DND-41 (cell line): Measurements from ENCODE around the gene JAKMIP1.

Source experiments
- ATAC-seq: fragments of 200-7000 bp; cut with Tn5 transposase; 3 replicates; pipeline ENCODE4 v1.9.1; 2021; ENCODE audit warnings: low read depth; ENCODE audit not compliant: insufficient read depth
- DNase-seq: peaks from one replicate; pipeline ENCODE4 v3.0.0-alpha.2; 2020
- H2AFZ ChIP-seq: 2 replicates; pipeline ENCODE4 v1.6.0; 2012; ENCODE audit warnings: low read depth, low read length
- H3K27ac ChIP-seq: 2 replicates; pipeline ENCODE4 v1.5.1; 2012; ENCODE audit warnings: low read length, inconsistent platforms
- H3K27me3 ChIP-seq: fragments of 200-600 bp; sonication (generic); 2 replicates; pipeline ENCODE4 v1.6.0; 2012; ENCODE audit warnings: low read length, mild to moderate bottlenecking, inconsistent platforms; ENCODE audit not compliant: insufficient read depth, poor library complexity
- H3K36me3 ChIP-seq: 2 replicates; pipeline ENCODE4 v1.5.1; 2012; ENCODE audit warnings: low read length, inconsistent platforms; ENCODE audit not compliant: insufficient read depth
- H3K4me1 ChIP-seq: 2 replicates; pipeline ENCODE4 v1.5.1; 2012; ENCODE audit warnings: mild to moderate bottlenecking, low read length; ENCODE audit not compliant: insufficient read depth
- H3K4me2 ChIP-seq: 2 replicates; pipeline ENCODE4 v1.6.0; 2012; ENCODE audit warnings: mild to moderate bottlenecking, moderate library complexity, low read length, inconsistent platforms; ENCODE audit not compliant: insufficient read depth
- H3K4me3 ChIP-seq, 2 experiments: fragments of 200-600 bp in 1 of 2; shearing (Covaris generic) in 1 of 2; 2 replicates each; pipeline ENCODE4 v1.5.1; 2012 to 2016; ENCODE audit warnings: inconsistent platforms in 2 of 2, low read length in 2 of 2, mild to moderate bottlenecking in 2 of 2, low read depth in 1 of 2, moderate library complexity in 1 of 2
- H3K79me2 ChIP-seq: 2 replicates; pipeline ENCODE4 v1.6.0; 2012; ENCODE audit warnings: low read length, inconsistent platforms; ENCODE audit not compliant: insufficient read depth
- H3K9ac ChIP-seq: 2 replicates; pipeline ENCODE4 v1.6.0; 2012; ENCODE audit warnings: low read depth, mild to moderate bottlenecking, inconsistent platforms, low read length, moderate library complexity
- H3K9me3 ChIP-seq: 2 replicates; pipeline ENCODE4 v1.5.1; 2012; ENCODE audit warnings: low read length, moderate library complexity, mild to moderate bottlenecking, inconsistent platforms; ENCODE audit not compliant: insufficient read depth, severe bottlenecking
- H4K20me1 ChIP-seq: 2 replicates; pipeline ENCODE4 v1.6.0; 2012; ENCODE audit warnings: low read length; ENCODE audit not compliant: insufficient read depth
- EZH2 ChIP-seq: IDR thresholded peaks from 3 replicates; pipeline ENCODE4 v1.6.1; 2012; ENCODE audit warnings: borderline replicate concordance, low read depth, mild to moderate bottlenecking, moderate library complexity, low read length, inconsistent platforms; ENCODE audit not compliant: severe bottlenecking
- TF ChIP-seq, protein P1 (sequence below): IDR thresholded peaks from 2 replicates; pipeline ENCODE4 v1.5.1; 2012; ENCODE audit warnings: borderline replicate concordance, low read length, moderate library complexity, mild to moderate bottlenecking; ENCODE audit not compliant: poor library complexity, severe bottlenecking; ENCODE audit errors: extremely low read depth

Gene JAKMIP1

DNA sequence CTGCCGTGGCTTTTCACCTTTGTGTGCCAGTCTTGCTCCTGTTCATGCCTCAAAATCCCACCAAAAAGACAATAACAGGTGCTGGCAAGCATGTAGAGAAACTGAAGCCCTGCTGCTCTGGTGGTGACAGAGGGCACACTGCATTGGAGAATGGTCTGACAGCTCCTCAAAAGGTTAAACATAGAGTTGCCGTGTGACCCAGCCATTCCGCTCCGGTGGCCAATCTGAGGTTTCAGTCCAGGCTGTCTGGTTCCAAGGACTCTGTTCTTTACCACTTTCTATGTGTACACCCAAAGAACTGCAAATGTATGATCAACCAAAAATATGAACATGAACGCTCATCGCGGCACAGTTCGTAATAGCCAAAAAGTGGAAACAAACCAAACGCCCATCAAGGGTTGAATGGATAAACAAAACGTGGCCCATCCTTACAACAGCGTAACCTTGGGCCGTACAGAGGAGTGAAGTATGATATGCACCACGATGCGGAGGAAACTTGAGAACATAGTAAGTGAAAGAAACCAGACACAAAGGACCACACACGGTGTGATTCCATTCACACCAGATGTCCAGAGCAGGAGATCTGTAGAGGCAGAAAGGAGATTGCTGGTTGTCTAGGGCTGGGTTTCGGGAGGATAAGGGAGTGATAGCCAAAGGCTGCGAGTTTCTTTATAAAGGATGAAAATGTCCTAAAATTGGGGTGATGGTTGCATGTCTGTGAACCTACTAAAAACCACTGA is 35.7 kb upstream of the JAKMIP1 start:
- no peak for TF ChIP-seq EZH2
- TF ChIP-seq, protein P1, sequence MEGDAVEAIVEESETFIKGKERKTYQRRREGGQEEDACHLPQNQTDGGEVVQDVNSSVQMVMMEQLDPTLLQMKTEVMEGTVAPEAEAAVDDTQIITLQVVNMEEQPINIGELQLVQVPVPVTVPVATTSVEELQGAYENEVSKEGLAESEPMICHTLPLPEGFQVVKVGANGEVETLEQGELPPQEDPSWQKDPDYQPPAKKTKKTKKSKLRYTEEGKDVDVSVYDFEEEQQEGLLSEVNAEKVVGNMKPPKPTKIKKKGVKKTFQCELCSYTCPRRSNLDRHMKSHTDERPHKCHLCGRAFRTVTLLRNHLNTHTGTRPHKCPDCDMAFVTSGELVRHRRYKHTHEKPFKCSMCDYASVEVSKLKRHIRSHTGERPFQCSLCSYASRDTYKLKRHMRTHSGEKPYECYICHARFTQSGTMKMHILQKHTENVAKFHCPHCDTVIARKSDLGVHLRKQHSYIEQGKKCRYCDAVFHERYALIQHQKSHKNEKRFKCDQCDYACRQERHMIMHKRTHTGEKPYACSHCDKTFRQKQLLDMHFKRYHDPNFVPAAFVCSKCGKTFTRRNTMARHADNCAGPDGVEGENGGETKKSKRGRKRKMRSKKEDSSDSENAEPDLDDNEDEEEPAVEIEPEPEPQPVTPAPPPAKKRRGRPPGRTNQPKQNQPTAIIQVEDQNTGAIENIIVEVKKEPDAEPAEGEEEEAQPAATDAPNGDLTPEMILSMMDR = no peak
- DNase-seq = no peak
- H3K36me3 ChIP-seq = no peaks in the 10 kb centered on the region
- no peak overlapping the region for H3K9ac ChIP-seq
- no peak overlapping the region for H3K4me3 ChIP-seq
- H3K9me3 ChIP-seq = no peaks in the 10 kb centered on the region
- no peak overlapping the region for H3K4me2 ChIP-seq
- no peaks in the 10 kb centered on the region for H4K20me1 ChIP-seq
- H3K27me3 ChIP-seq = no peaks in the 10 kb centered on the region
- H3K27ac ChIP-seq = no peak overlapping the region
- no peak overlapping the region for H2AFZ ChIP-seq
- H3K79me2 ChIP-seq = no peaks in the 10 kb centered on the region
- no peaks in the 10 kb centered on the region for H3K4me1 ChIP-seq
- no peak for ATAC-seq

DNA sequence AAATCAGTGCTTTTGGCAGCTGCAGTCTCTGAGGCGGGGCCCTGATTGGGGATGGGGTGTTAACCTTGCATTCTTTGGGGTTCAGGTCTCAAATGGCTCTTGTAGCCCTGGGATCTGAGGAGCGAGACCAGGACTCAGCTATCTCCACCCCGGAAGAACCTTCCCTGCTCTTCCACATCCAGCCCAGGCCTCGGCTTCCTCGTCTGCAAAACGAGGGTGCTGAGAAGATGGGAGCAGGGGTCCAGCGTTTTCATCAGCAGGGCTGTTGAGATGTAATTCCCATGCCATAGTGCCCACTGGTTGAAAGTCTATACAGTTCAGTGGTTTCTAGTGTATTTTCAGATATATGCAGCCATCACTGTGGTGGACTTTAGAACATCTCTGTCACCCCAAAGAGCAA is 34.7 kb upstream of the JAKMIP1 start:
- no peak overlapping the region for H3K27ac ChIP-seq
- H3K9ac ChIP-seq = no peak overlapping the region
- no peak overlapping the region for H3K4me3 ChIP-seq
- H3K9me3 ChIP-seq = no peaks in the 10 kb centered on the region
- H3K27me3 ChIP-seq = no peaks in the 10 kb centered on the region
- H4K20me1 ChIP-seq = no peaks in the 10 kb centered on the region; the same call in 1 of the 2 replicates
- H3K36me3 ChIP-seq = no peaks in the 10 kb centered on the region
- no peak for DNase-seq
- no peak for TF ChIP-seq EZH2
- TF ChIP-seq, protein P1 = no peak
- H3K79me2 ChIP-seq = no peaks in the 10 kb centered on the region
- H3K4me2 ChIP-seq = no peak overlapping the region
- H2AFZ ChIP-seq = no peak overlapping the region
- no peak for ATAC-seq
- no peaks in the 10 kb centered on the region for H3K4me1 ChIP-seq

DNA sequence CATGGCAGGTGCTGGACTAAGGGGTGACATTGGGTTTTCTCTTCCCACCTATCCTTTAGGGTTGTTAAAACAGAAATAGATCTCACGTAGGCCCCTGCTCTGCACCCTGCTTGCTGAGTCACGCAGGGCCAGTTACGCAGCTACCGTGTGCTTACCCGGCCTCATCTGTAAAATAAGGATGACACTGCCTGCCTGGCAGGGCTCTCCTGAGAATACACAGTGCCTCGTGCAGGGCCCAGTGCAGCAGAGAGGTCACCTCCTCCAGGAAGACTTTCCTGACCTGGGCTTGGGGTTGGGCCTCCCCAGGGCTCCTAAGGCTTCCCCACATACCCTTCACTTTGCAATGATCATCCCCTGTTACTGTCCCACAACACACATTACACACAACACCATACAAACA is 33.6 kb upstream of the JAKMIP1 start:
- Histone ChIP-seq H3K4me1 (no peaks in the 10 kb centered on the region), H3K4me2 (no peak overlapping the region), H3K27me3 (no peaks in the 10 kb centered on the region)

More for the DNA sequence above, 33.6 kb upstream of the JAKMIP1 start:
- Histone ChIP-seq H4K20me1 (no peaks in the 10 kb centered on the region; the same call in 1 of the 2 replicates), H3K79me2 (no peaks in the 10 kb centered on the region), H3K4me3 (no peak overlapping the region), H3K27ac (no peak overlapping the region), H3K9me3 (no peaks in the 10 kb centered on the region), H3K9ac (no peak overlapping the region), H3K36me3 (no peaks in the 10 kb centered on the region), H2AFZ (no peak overlapping the region)
- ATAC-seq = no peak
- DNase-seq = no peak
- TF ChIP-seq EZH2 = no peak
- TF ChIP-seq, protein P1 = no peak
